GM21619 (cell line): ENCODE results near the gene LOXL4.

ENCODE experiments used
- ATAC-seq: cut with Tn5 transposase; IDR thresholded peaks from one replicate; pipeline ENCODE4 v1.9.1; 2021; ENCODE audit not compliant: unreplicated experiment

LOXL4 gene

DNA sequence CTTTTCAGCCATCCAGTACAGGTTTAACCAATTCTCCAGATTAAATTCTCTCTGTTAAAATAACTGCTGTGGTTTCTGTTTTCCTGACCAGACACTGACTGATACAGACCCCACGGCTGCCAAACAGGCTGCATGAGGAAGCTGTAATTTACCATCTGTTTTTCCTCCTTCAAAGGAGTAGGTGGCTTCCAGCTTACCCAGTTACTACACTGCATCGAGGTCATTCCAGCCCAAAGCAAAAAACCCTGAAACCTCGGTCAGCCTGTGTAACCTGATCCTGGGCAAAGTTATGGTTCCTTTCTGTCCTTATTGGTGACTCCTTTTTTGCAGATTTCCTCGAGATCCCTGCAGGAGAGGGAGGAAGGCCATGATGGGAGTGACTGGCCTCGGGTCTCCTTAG lies 27.9 kb upstream of the LOXL4 start:
- no peak for ATAC-seq

DNA sequence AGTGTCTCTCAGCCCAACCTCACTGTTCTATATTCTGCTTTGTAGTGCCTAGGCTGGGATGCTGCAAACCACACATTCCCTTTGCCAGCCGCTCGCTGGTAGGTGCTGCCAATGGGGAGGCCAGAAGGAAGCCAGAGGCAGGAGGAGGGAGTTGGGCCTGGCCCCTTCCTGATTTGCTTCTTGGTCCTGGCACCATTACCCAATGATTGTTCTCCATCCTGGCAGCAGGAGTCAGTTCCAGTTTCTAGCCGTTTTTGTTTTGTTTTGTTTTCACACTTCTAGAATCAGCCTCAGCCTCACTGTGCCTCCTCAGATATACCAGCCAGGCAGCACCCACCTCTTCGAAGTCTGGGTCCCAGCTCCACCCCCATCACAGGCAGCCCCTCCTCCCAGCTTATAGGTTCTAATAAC lies 27.4 kb upstream of the LOXL4 start:
- ATAC-seq, result no peak

DNA sequence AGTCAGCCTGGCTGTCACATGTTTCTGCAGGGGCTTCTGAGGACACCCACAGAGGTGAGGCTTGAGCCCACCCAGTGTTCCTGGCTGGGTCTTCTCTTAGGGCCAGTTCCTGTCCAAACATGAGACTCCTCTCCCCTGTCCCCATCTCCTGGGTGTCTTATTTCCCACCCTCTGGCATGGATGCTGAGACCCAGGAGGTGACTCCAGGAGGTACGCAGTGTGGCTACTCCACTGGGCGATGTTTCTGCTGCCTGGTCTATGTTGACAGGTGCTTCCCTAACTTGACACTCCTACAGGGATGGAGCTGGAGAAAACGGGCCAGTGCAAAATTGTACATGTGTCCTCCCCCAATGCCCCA lies 26.3 kb upstream of the LOXL4 start:
- no peak for ATAC-seq

DNA sequence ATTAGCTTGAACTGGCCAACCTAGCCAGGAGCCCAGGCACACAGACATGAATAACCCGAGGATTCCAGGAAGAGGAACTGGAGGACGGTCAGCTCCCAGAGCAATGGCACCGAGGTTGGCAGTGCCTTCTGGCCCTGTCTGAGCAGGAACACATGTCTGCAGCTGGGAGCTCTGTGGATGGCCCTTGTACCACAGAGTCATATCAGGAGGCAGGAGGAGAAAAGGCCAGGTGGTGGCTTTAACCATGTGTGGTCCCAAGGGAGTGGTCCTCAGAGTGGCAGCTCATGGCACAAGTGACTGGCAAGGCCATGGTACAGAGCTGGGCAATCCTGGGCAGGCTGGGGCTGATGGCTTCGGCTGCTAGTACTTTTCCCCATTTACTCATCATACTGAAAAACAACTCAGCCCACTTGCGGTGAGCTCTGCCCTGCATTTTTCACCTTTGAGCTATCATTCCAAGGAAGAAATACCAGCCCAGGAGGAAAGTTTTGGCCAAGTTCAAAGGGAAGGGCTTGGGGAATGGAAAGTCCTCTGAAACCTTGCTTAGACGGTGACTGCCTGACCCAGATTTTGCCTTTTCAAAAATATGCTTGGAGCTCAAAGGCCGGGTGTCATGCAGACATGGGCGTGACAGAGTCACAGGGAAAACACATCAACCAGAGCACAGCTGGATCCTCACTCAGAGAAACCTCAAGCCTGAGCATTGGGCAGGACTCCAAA lies 25.7 kb upstream of the LOXL4 start:
- ATAC-seq, result no peak

DNA sequence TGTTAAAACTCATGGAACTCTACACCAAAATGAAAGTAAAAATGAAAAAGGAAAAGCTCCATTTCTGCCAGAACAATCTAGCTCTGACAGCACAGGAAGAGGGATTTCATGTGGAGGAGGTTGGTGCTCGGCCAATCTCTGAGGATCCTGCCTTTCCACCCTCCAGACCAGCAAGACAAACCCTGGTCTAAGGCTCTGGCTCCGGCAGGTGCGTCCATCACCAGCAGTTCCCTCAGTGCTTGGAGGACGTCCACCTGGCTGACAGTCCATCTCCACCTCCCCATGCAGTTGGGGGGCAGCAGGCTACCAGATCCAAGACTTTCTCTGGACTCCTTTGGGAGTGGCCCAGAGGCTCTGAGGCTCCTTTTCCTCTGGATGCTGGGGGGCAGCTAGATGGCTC lies 25.0 kb upstream of the LOXL4 start:
- ATAC-seq, result no peak

DNA sequence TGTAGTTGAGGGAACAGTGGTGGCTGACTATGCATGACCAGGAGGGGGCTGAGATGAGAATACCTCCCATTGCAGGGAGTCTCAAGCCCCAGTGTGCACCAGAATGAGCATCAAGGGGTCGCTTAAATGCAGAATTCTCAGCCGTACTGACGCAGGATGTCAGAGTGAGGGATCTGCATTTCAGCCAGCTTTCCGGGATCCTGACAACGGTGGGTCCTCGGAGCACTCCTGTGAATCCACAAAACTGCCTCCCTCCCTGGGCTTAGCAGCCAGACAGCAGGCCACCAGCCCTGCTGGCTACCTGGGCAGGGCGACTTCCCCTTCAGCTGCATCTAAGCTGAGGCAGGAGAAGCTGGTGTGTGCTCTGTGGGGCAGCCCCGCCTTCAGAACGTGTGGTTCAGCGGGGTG lies 21.8 kb upstream of the LOXL4 start:
- no peak for ATAC-seq

DNA sequence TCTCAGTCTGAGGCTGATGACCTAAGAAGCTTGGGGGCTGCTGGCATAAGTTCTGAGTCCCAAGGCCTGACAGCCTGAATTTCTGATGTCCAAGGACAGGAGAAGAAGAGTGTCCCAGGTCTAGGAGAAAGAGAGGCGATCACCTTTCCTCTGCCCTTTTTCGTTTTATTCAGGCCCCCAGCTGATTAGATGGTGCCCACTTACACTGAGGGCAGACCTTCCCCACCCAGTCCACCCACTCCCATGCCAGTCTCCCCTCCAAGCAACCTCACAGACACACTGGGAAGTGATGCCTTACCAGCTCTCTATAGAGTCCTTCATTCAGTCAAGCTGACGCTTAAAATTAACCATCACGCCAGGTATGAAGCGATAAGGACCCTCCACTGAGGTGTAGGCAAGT lies 19.3 kb upstream of the LOXL4 start:
- ATAC-seq, result no peak

DNA sequence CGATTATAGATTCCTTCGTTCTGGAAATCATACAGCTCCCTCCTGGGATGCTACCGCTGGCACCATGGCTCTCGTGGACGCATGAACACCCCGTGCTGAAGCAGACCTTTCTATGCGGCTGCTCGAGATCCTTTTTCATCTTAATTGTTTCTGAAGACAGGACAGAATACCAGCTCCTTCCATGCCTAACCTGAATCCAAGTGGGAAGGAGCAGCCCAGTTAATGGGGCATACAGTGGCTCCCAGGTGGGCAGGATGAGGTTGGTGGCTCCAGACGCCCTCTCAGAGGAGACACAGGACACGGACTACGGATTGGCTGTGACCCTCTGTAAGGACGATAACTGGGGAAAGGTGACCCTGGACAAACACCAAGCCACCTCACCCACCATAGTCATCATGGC lies 18.4 kb upstream of the LOXL4 start:
- ATAC-seq, result no peak

DNA sequence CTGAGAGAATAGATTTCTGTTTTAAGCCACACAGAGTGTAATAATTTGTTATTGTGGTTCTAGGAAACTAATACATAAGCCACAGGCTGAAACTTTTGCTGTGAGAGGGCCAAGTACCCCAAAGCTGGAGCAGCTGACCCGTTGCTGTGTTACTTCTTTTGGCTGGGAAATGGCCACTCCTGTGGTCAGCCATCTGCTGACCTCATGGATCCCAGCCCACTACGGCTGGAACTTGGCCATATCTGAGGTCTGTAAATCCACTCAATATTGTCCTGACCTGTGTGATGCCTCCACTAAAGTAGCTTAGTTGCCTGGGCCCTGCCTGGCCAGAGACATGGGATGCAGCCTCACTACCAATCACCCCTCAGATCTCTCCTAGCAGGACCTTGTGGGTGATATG lies 17.4 kb upstream of the LOXL4 start:
- no peak for ATAC-seq

DNA sequence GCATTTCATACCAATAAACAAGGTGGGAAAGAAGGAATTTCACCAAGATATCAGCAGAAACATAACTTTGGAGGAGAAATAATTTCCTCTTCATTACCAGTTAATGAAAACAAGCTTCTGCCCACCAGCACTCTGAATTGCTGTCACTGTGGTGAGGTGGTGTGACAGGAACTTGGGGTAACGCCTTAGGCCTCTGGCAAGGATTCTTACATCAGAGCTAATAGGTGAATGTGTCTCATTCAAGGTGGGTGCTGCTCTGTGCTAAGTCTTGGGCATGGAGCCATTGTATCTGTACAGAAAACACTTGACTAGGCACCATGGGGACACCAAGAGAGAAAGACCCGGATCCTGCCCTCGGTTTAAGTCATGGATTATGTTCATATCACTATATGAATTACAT lies 8.3 kb upstream of the LOXL4 start:
- no peak for ATAC-seq

- no peak for ATAC-seq
Observed at GRCh38 chr10:98274562-98274961, 6.6 kb upstream of the LOXL4 start.

GRCh38 chr10:98273057-98273850 lies 5.3 kb upstream of the LOXL4 start:
- ATAC-seq, result no peak

DNA sequence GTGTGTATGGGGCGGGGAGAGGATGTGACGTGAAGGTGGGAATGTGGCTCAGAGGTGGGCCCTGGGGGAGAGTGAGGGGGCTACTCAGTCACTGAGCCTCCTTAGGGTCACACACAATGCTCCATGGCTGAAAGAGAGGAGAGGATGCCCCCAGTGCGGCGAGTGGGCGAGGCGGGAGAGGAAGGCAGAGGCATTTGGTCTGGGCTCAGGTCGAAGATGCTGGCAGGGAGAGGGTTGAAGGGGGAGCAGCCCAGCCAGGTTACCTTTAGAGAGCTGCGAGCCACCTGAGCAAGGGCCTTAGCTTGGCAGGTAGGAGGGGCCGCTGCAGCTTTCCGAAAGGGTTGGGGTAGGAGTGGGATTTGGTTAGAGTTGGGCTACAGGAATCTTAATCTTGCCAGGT lies 4.7 kb upstream of the LOXL4 start:
- ATAC-seq, result no peak

DNA sequence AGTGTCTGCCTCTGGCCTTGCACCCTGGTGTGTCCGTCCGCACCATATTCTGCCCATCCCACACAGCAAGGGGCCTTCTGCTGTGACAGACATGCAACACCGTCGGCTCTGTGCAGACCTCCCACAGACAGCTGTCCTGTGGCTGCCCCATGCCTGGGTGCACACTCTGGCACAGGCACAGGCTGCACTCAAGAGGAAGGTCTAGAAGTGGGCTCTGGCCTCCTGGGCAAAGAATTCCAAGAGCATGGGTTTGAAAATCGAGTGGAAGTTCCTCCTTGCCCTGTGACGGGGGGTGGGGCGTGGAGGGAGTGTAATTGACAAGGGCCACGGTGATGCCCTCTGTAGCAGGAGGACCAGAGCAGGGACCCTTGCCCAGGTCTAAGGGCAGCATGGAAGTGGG lies 4.3 kb upstream of the LOXL4 start:
- ATAC-seq, result no peak

GRCh38 chr10:98270786-98271185 lies 2.8 kb upstream of the LOXL4 start:
- ATAC-seq, result no peak

DNA sequence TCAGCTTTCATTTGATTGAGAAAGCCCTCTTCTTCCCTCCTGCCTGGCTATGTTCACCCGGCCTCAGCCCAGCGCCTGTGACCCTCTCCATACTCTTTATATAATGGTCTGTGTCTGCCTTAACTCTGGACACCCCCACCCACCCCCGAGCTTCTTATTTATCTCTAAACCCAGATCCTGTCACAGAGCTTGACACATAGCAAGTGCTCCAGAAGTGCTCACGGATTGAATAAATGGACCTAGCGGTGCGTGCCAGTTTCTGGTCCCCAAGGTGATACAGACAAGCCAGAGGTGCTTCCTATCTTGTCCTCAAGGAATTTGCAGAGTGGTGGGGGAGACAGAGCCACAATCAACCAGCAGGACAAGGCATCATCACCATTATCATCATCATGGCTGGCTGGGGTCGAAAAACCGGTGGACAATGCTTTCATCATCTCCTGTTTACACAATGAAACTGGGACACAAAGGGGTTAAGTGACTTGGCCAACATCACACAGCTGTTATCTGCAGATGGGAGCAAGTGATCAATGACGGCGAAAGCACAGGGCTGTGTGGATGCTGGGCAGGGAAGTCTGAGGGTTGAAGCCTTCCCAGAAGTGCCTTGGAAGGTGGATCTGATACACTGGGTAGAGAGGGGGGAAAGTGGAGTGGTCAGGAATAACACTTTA lies 2.2 kb upstream of the LOXL4 start:
- no peak for ATAC-seq

GRCh38 chr10:98269435-98269912 lies 1.5 kb upstream of the LOXL4 start:
- no peak for ATAC-seq

DNA sequence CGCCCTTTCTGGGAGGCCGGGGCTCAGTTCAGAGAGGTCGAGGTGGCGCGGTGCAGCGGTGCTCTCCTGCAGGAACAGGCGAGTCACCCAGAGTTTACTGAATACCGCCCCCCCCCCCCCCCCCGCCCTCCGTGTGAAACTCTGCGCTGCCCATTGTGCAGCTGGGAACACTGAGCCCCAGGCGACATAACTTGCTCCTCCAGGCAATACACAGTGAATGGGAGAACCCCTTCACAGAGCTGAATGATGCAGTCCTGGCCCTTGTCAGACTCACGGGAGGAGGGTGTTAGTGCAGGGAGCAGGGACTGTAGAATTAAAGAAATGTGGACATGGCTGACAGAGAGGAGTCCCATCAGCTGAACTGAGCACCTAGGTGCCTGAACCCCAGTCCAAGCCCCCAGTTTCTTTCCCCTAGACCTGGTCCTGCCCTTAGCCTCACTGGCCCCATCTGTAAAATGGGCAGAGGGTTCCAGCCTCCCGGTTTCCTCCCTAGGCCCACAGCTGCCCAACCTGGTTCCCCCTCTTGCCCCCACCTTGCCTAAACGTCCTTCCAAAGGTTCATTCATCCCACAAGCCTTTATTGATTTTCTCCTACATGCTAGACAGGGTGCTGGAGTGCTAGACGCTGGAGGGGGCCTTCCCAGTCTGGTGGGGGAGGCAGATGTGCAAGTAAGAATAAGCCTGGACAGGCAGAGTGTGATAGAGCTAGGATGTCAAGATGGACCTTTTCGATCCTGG lies 869 bp upstream of the LOXL4 start:
- no peak for ATAC-seq

DNA sequence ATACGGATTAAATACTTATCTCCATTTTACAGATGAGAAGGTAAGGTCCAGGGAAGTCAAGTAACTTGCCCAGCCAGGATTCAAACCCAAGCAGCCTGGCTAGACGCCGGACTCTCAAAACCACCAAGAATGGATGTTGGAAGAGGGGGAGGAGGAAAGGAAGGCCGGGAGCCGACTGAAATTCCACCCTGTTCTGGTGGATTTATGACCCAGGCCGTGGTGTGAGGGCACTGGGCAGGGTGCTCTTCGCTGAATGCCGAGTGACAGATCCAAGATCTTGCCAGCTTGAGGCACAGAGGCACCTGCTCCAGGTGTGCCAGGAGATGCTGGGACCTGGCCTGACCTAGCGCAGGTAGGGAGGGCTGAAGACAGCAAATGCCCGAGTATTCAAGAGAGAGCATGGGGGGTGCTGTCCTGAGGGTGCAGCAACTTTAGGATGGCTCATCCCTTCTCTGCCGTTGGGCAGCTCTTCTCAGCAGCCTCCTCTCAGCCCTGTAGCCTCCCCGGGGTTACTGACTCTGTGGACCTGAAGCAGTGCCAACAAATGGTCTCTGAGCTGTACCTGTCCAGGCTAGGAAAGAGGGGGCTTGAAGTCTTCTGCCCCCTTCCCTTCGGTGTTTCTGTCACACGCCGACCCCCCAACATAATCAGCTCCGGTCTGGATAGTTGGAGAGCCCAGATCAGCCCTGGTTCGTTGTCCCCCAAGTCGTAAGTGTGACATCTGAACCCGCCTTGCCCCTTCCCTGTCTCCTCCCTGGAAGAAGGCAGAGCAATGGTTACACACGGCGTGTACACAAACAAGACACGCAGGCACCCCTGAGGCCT lies 713 bp downstream of the LOXL4 start:
- no peak for ATAC-seq

GRCh38 chr10:98266647-98267046 lies 1.3 kb downstream of the LOXL4 start:
- no peak for ATAC-seq
